ENCODE measurements around the gene AREG. TPM values are rescaled to one million over a fixed set of nuclear protein-coding genes. Genes with fewer than 3 reads are reported as not detected.
"Not testable (repeated sequence)": the region's sequence is repeated elsewhere in the genome, so short reads cannot be mapped to it uniquely, and the experiment has no call there.

The AREG gene
- 10 to 100 TPM; 32.7 to 54.3 TPM for total RNA-seq

GRCh38 chr4:74444891-74445642, at the start of gene AREG:
Gene AREG, plus strand, starts transcription at chr4:74445136. Its CDS starts 210 bp downstream, at chr4:74445346.
- H3K27ac ChIP-seq: peak within 1 kb of the TSS; percentile 28 to 44
- peak within 1 kb of the TSS; percentile 86 for H3K4me3 ChIP-seq
- DNase-seq (ENCODE audit: low spot score) (peak; percentile 33), ATAC-seq (ENCODE audit: insufficient number of reproducible peaks, low FRiP score, low read depth) (peak; percentile 57)
- no peaks in the 10 kb centered on the region for H3K27me3 ChIP-seq (replicated peaks; ENCODE audit: insufficient read depth)
- no peaks in the 10 kb centered on the region for H3K9me3 ChIP-seq
- peak; percentile 44 for TF ChIP-seq CTCF (IDR thresholded peaks at IDR 0.05)
- H3K36me3 ChIP-seq: no peaks in the 10 kb centered on the region
- H3K4me1 ChIP-seq (ENCODE audit: control insufficient read depth in 1 of 2, low read depth in 2 of 2): no peaks in the 10 kb centered on the region

- no peak for TF ChIP-seq CTCF (IDR thresholded peaks at IDR 0.05)
- no peak for DNase-seq (ENCODE audit: low spot score)
- ATAC-seq (ENCODE audit: insufficient number of reproducible peaks, low FRiP score, low read depth): no peak
- H3K4me3 ChIP-seq: no peak overlapping the region
- H3K36me3 ChIP-seq: no peaks in the 10 kb centered on the region
- no peak overlapping the region for H3K27ac ChIP-seq
- H3K4me1 ChIP-seq (ENCODE audit: control insufficient read depth in 1 of 2, low read depth in 2 of 2): peaks cover 0 to 3% of the 10 kb centered on the region in 2 donors
- H3K9me3 ChIP-seq: no peaks in the 10 kb centered on the region
- no peaks in the 10 kb centered on the region for H3K27me3 ChIP-seq (replicated peaks; ENCODE audit: insufficient read depth)
Measured at GRCh38 chr4:74395633-74396032, 49.3 kb upstream of the AREG start.

GRCh38 chr4:74397748-74398426, 47.0 kb upstream of the AREG start:
- Histone ChIP-seq H3K36me3 (no peaks in the 10 kb centered on the region), H3K27me3 (replicated peaks; ENCODE audit: insufficient read depth) (no peaks in the 10 kb centered on the region), H3K4me1 (ENCODE audit: control insufficient read depth in 1 of 2, low read depth in 2 of 2) (peaks cover 0 to 3% of the 10 kb centered on the region in 2 donors), H3K9me3 (no peaks in the 10 kb centered on the region), H3K4me3 (peak overlapping the region; percentile 68), H3K27ac (no peak overlapping the region)
- TF ChIP-seq CTCF (IDR thresholded peaks at IDR 0.05): no peak
- DNase-seq (ENCODE audit: low spot score) (no peak), ATAC-seq (ENCODE audit: insufficient number of reproducible peaks, low FRiP score, low read depth) (no peak)

GRCh38 chr4:74398894-74399589, 45.9 kb upstream of the AREG start:
- DNase-seq (ENCODE audit: low spot score): not testable (repeated sequence)

GRCh38 chr4:74400395-74400794, 44.5 kb upstream of the AREG start:
- no peak for TF ChIP-seq CTCF (IDR thresholded peaks at IDR 0.05)
- ATAC-seq (ENCODE audit: insufficient number of reproducible peaks, low FRiP score, low read depth): no peak

More at GRCh38 chr4:74398894-74399589, 45.9 kb upstream of the AREG start:
- not testable (repeated sequence) for ATAC-seq (ENCODE audit: insufficient number of reproducible peaks, low FRiP score, low read depth); H3K27ac ChIP-seq; H3K4me1 ChIP-seq (ENCODE audit: control insufficient read depth in 1 of 2, low read depth in 2 of 2); H3K36me3 ChIP-seq; H3K4me3 ChIP-seq; H3K9me3 ChIP-seq; H3K27me3 ChIP-seq (replicated peaks; ENCODE audit: insufficient read depth)

More at GRCh38 chr4:74400395-74400794, 44.5 kb upstream of the AREG start:
- H3K27me3 ChIP-seq (replicated peaks; ENCODE audit: insufficient read depth): no peaks in the 10 kb centered on the region
- H3K4me3 ChIP-seq: no peak overlapping the region
- H3K9me3 ChIP-seq: no peaks in the 10 kb centered on the region
- no peak for DNase-seq (ENCODE audit: low spot score)
- no peak overlapping the region for H3K27ac ChIP-seq
- H3K4me1 ChIP-seq (ENCODE audit: control insufficient read depth in 1 of 2, low read depth in 2 of 2): peaks cover 0 to 3% of the 10 kb centered on the region in 2 donors
- H3K36me3 ChIP-seq: no peaks in the 10 kb centered on the region

Data from thoracic aorta (tissue), 2 donors.